AG08395 (cell line): Measurements from ENCODE around the gene DTD1.
"Not testable (repeated sequence)": the region's sequence is repeated elsewhere in the genome, so short reads cannot be mapped to it uniquely, and the experiment has no call there.

ENCODE experiments used
- DNase-seq: peaks from one replicate; pipeline ENCODE4 v3.0.0; 2012; ENCODE audit warnings: mixed read lengths, low spot score

Gene DTD1

GRCh38 chr20:18743665-18744440 is 156.0 kb downstream of the DTD1 start:
- no peak for DNase-seq

- no peak for DNase-seq
These were observed 159.2 kb downstream of the DTD1 start for GRCh38 chr20:18747090-18747489.

- DNase-seq, result no peak
These were observed 161.1 kb downstream of the DTD1 start for GRCh38 chr20:18748987-18749386.

GRCh38 chr20:18749528-18749927 is 161.7 kb downstream of the DTD1 start:
- DNase-seq, result no peak

DNA sequence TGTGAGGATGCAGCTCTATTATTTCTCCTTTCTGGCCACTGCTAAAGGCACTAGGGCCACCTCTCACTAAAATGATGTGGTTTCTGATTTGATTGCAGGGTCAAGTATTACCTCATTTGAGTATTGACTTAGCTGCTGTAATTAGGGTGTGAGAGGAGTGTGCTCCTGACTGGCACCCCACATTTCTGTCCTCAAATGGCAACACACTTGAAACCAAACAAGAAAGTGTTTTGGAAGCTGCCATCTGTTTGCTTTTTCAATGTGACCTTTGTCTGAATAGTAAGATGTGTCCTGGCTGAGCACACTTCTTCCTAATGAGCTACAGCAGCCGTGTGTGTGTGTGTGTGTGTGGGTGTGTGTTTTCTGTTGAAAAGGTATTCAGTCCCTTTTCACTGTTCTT is 162.9 kb downstream of the DTD1 start:
- no peak for DNase-seq

GRCh38 chr20:18754030-18754652 is 166.3 kb downstream of the DTD1 start:
- DNase-seq, result no peak

- no peak for DNase-seq
These were observed 166.8 kb downstream of the DTD1 start for GRCh38 chr20:18754653-18755045.

DNA sequence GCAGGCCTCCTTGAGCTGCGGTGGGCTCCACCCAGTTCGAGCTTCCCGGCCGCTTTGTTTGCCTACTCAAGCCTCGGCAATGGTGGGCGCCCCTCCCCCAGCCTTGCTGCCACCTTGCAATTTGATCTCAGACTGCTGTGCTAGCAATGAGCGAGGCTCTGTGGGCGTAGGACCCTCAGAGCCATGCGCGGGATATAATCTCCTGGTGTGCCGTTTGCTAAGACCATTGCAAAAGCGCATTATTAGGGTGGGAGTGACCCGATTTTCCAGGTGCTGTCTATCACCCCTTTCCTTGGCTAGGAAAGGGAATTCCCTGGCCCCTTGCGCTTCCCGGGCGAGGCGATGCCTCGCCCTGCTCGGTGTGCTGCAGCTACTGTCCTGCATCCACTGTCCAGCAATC is 173.0 kb downstream of the DTD1 start:
- not testable (repeated sequence) for DNase-seq

DNA sequence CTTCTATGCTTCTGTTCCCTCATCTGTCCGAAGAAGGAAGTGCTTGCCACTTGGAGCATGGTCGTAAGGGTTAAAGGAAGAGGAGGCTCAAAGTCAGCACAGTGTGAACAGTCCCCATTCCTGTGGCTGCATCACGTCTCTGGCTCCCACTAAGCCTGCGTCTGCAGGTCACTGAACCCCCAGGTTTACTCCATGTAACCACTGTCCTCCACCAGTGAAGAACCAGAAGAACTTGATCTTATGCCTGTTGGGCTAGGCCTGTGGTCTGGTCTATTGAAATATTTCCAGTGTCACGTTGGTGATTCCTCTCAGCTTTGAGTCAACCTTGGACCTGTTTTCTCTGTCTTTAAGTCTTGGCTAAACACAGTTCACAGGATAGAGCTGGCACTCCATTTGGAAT is 179.8 kb downstream of the DTD1 start:
- DNase-seq, result no peak

DNA sequence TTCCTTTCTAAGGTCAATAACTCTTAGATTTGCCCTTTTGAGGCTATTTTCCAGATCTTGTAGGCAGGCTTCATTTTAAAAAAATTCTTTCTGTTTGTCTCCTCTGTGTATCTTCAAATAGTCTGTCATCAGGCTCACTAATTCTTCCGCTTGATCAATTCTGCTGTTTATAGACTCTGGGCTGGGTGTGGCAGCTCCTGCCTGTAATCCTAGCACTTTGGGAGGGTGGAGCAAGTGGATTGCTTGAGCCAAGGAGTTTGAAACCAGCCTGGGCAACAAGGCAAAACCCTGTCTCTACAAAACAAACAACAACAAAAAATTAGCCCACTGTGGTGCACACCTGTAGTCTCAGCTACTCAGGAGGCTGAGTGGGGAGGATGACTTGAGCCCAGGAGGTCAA is 185.7 kb downstream of the DTD1 start:
- DNase-seq, result no peak

GRCh38 chr20:18774207-18774606 is 186.4 kb downstream of the DTD1 start:
- no peak for DNase-seq

DNA sequence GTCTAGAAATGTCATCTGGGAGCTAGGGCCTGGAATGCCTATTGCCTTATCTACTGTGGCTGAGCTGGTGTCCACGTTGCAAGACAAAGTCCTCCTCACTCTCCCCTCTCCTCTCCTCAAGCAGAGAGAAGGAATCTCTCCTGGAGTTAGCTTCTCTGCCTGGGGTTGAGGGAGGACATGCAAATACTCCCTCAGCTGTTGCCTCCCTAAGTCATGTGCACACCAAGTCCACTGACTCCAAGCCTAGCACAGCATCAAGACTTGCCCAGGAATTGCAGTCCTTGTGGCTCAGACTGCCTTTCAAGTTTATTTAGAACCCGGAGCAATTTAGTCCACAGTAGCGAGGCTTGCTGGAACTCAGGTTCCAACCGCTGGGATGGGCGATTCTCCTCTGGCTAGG is 187.8 kb downstream of the DTD1 start:
- DNase-seq, result no peak

DNA sequence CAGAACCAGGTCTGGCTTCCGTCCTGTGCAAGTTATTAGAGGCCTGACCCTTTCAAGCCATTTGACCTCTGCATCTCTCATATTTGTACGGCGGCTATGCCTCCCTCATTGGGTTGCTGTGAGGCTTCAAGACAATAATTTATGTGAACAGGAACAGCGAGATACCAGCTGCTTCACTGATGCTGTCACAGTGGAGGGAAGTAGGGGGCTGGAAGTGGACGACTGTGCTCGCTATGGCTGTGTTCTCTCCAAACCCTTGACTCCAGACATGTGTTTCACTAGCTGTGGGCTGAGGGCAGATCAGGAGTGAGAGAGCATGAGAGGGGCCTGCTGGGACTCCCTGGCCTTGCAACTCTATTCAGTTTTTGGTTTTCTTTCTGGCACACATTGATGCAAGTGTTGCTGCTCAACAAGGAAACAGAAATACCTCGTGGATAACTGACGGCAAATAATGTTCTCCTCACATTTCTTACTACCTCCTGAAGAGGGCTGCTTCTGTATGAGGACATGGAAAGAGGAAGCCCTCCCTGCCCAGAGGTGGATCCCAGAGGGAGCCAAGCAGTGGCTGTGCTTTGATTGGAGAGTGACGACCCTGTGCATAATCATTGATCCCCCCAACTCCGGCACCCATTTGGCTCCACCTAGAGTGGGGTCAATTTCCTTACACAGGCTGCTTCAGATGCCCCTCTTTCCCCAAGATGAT is 191.0 kb downstream of the DTD1 start:
- DNase-seq, result no peak

DNA sequence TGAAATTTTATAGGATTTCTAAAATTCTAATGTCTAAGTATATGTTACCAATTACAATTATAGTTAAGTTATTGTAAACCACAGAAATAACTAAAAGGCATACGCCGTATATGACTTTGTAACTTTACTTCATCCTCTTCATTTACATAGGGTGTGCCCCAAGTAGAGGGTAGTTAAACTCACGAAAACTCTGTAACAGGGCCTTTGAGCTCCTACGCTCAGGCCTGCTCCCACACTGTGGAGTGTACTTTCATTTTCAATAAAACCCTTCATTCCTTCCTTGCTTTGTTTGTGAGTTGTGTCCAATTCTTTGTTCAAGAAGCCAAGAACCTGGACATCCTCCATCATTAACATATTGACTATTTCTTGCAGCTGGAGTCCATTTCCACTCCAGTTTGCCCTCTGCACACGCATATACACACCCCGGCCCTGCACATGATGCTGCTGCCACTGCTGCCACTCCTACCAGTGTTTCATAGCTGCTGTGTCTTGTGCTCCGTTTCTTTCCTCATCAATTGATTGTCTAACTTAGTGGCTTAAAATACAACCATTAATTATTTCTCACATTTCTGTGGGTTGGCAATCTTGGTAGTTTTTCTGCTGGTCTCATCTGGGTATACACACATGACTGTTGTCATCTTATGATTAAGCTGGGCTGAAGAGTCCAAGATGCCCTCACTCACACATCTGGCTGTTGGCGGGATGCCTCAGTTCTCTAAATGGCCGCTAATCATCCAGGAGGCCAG is 192.7 kb downstream of the DTD1 start:
- DNase-seq, result no peak

DNA sequence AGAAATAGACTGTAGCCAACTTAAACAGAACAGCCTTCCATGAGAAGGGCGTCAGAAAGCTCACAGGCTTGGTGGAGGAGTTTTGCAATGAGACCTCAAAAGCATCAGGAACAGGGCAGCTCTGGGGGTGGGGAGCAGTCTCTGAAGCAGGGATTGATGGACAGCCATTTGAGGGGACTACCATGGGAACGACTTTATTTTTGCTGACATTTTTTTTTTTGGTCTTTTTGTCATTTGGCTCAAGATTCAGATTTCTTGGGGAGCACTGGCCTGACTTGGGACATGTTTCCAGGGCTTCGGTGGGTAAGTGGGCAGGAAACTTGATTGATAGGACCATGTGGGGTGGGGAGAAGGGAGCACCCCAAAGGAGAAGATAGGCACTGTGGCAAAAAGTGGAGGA is 193.7 kb downstream of the DTD1 start:
- DNase-seq, result no peak

- DNase-seq, result no peak
These were observed 195.6 kb downstream of the DTD1 start for GRCh38 chr20:18783385-18783959.

GRCh38 chr20:18787046-18787445 is 199.2 kb downstream of the DTD1 start:
- not testable (repeated sequence) for DNase-seq

DNA sequence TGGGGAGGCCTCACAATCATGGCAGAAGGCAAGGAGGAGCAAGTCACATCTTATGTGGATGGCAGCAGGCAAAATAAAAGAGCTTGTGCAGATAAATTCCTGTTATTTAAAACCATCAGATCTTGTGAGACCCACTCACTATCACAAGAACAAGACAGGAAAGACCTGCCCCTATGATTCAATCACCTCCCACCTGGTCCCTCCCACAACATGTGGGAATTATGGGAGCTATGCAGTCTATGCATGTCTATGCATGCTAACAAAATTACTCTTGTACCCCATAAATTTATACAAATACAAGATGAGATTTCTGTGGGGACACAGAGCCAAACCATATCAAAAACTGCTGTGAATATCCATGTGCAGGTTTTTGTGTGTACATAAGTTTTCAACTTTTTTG is 200.2 kb downstream of the DTD1 start:
- no peak for DNase-seq

GRCh38 chr20:18790787-18791186 is 202.9 kb downstream of the DTD1 start:
- no peak for DNase-seq

DNA sequence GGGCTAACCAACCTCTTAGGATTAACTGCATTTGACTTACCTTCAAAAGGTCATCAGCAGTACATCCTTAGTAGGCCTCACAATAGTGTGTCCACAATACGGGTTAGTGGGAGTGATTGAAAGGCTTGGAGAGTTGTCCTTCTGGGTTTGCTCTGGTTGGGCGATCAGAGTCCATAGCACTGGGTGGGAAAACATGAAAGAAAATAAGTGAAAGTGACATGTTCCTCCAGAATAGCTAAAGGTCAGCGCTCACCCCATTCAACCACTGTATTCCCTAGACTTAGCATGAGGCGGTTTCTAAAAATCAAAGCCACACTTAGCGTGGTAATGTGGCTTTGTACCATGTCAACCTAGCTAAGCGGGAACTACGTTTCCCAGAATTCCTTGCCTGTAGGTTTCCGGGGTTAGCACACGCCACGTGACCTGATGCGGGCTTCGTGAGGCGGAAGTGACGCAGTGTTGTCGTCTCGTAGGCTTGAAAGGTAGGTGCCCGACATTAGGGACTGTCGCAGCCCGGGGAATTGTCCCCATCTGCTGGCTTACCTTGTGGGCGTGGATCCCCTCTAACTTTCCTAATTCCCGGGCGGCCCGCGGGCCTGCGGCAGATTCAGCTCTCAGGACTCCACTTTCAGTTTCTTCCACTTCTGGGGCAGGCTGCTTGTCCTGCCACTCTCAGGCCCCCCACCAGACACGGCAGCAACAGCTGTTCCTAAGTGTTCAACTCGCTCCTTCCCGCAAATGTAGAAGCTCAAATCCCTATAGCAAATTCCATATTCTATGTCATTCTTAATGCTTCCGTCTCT is 206.0 kb downstream of the DTD1 start:
- DNase-seq, result peak; percentile 92

DNA sequence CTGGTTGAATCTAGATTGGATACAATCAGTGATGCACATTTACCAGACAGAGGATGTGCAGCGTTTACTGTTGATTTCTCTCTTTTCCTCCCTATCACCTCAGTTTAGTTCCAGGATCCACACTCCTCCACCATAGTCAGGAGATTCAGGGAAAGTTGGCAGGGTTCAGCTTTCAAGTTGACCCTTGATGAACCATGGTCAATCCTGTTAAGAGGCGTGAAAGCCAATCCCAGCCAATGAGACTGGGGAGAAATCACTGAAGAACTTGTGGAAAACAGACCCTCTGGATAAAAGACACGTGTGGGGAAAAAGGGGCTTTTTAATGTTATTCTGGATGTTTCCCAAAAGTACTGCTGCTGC is 206.6 kb downstream of the DTD1 start:
- DNase-seq, result no peak
